GM19397 (cell line): Measurements from ENCODE around the gene GSTT4.
"Not testable (repeated sequence)": the region's sequence is repeated elsewhere in the genome, so short reads cannot be mapped to it uniquely, and the experiment has no call there.

Experiments
- ATAC-seq: cut with Tn5 transposase; IDR thresholded peaks from one replicate; pipeline ENCODE4 v1.9.1; 2021; ENCODE audit warnings: mild to moderate bottlenecking, moderate library complexity; ENCODE audit not compliant: unreplicated experiment

The GSTT4 gene

DNA sequence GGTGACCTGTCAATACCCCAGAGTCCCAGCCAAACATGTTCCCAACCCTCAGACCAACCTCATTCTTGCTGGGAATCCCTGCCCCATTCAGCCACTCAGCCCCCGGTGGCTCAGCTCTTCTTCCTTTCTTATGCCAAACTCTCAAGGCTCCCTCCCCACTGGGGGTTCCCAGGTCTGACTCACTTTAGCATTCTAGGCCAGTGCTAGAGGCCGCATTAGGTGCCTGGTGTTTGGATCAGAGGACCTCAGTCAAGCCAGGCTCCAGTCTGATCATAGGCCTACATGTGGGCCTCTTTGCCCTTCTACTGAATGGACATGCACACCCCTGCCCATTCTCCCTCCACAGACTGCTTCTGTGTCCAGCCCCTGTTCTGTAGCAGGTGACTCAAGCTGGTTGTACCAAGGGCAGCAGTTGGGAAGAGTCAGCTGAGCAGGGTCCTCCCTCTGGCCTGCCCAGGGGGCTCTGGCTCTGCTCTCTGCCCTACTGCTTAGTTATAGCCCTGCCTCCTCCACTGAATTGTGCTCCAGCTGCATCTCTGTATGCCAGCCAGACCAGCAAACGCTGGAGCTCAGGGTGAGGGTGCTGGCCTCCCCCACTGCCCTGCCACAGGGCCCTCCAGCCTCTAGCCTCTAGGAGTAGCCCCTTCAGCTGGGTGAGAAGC is 15.5 kb downstream of the GSTT4 start:
- not testable (repeated sequence) for ATAC-seq

GRCh38 chr22:23986538-23987178 is 18.6 kb downstream of the GSTT4 start:
- ATAC-seq = not testable (repeated sequence)

DNA sequence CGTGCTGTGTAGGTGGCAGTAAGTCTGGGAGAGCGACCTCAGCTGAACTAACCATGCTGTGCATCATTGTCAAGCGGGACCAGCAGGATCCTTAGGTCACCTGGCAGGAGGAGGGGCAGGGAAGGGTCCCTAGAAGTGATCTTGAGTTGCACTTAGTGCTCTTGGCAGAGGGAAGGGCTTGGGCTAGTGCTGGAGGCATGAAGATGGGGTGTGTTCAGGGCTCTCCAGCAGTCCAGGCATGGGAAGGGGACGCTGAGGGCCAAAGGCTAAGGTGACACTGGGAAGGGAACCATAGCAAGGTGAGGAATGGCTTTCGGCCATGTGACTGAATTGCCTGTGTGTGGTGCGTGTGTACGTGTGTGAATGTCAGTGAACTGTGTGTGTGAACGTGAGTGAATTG is 19.2 kb downstream of the GSTT4 start:
- not testable (repeated sequence) for ATAC-seq

DNA sequence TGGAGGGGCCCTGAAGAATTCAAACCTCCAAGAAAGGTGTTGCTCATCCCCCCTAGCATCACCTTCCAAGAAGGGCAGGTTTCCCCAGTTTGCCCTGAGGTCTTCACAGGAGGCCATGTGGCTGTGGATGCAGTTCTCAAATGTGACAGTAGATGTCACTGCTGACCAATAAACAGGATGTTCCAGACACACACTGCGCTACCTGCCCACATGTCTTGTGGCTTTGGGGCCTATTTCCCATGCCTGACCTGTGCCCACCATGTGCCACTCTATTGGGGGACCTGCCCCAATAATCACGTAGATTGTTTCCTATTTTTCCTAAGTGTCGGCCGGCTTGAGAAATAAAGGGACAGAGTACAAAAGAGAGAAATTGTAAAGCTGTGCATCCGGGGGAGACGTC is 20.8 kb downstream of the GSTT4 start:
- ATAC-seq = no peak

GRCh38 chr22:23980567-23980966 is 24.7 kb downstream of the GSTT4 start:
- not testable (repeated sequence) for ATAC-seq

DNA sequence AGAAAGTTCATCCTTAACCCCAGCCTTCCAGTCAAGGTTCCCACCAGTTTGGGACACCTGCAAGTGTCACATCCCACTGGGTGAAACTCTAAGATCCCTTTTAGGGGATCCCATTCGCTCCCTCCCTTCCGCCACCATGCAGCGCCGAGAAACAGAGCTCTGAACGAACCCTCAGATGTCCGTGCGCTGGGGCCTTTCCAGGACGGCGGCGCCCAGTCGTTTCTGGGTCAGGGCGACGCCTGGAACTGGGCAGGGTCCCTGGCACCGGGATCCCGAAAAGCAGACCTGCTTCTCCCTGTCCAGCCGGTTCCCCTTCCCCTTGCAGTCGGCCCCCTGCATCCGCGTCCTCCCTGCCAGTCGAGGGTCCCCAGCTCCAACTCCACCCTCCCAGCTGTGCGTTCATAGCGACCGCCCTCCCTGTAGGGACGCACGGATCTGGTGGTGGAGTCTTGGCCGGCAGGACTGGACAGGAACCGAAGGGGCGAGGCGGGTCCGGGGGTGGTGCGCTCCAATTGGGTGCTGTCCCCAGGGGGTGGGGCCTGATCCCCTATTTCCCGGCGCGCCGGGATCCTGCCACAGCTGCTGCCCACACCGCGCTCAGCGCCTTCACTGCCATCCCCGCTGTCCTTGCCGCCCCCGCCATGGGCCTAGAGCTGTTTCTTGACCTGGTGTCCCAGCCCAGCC is 25.6 kb downstream of the GSTT4 start, which contains the start of gene GSTT2:
TSS of gene GSTT2 (plus strand) at position 578 of the 684 bp plus-strand sequence.
- not testable (repeated sequence) for ATAC-seq

DNA sequence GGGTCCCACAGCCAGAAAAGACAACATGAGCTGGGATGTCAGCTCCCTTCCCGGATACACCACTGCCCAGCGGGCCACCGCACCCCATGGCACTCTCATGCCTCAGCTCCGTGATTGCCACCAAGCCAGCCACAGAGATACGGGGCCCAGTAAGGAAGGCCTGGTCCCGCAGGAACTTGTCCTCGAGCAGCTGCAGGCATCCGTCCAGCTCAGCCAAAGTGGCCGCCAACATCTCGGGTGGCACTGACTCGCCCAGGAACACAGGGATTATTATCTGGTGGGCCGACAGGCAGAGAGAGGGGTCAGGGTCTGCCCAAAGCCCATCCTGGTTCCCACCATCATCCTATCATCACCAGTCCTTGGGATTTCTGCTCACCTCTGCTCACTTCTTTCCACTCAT is 27.9 kb downstream of the GSTT4 start:
- ATAC-seq = not testable (repeated sequence)

GRCh38 chr22:23974836-23975352 is 30.4 kb downstream of the GSTT4 start:
- peak; percentile 29 for ATAC-seq

- peak; percentile 83 for ATAC-seq
Observed at GRCh38 chr22:23974345-23974744, 30.9 kb downstream of the GSTT4 start, which contains the start of gene DDT. Gene DDT (minus strand): TSS chr22:23974441. CDS start chr22:23974414, 27 bp downstream.

- not testable (repeated sequence) for ATAC-seq
Observed at GRCh38 chr22:23971927-23972326, 33.3 kb downstream of the GSTT4 start.

- no peak for ATAC-seq
Observed at GRCh38 chr22:23970816-23971486, 34.3 kb downstream of the GSTT4 start.

- no peak for ATAC-seq
Observed at GRCh38 chr22:23970201-23970641, 35.0 kb downstream of the GSTT4 start.

- no peak for ATAC-seq
Observed at GRCh38 chr22:23969071-23969470, 36.2 kb downstream of the GSTT4 start.

GRCh38 chr22:23966568-23966967 is 38.7 kb downstream of the GSTT4 start, which contains the start of gene DDTL:
Gene DDTL (plus strand): TSS chr22:23966888. CDS start chr22:23966915, 27 bp downstream.
- ATAC-seq = peak; percentile 82

GRCh38 chr22:23966094-23966493 is 39.2 kb downstream of the GSTT4 start:
- ATAC-seq = peak; percentile 24

- ATAC-seq = not testable (repeated sequence)
Observed at GRCh38 chr22:23961084-23961771, 44.0 kb downstream of the GSTT4 start, which contains the start of gene GSTT2B. Gene GSTT2B (minus strand): TSS chr22:23961195. CDS start chr22:23961131, 64 bp downstream.

- ATAC-seq = not testable (repeated sequence)
Observed at GRCh38 chr22:23956301-23956900, 48.9 kb downstream of the GSTT4 start.

GRCh38 chr22:23955886-23956285 is 49.4 kb downstream of the GSTT4 start:
- ATAC-seq = not testable (repeated sequence)

DNA sequence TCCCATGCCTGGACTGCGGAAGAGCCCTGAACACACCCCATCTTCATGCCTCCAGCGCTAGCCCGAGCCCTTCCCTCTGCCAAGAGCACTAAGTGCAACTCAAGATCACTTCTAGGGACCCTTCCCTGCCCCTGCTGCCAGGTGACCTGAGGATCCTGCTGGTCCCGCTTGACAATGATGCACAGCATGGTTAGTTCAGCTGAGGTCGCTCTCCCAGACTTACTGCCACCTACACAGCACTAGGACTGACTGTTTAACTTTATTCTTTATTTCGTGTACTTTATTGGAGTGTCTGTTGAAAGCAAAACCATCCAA is 50.3 kb downstream of the GSTT4 start:
- not testable (repeated sequence) for ATAC-seq
